Duodenal mucosa (tissue), 2 donors: ENCODE measurements around the gene HAUS3.

ENCODE experiments used
- H3K27ac ChIP-seq: one replicate; pipeline ENCODE4 v1.7.0; 2013; ENCODE audit warnings: low read depth, low read length
- H3K27me3 ChIP-seq, 2 donors: one replicate each; pipeline ENCODE4 v1.7.0; 2013; ENCODE audit warnings: low read length in 2 of 2, control low read depth in 1 of 2; ENCODE audit not compliant: insufficient read depth in 2 of 2, control insufficient read depth in 1 of 2
- H3K36me3 ChIP-seq, 2 donors: one replicate each; pipeline ENCODE4 v1.7.0; 2013; ENCODE audit warnings: low read length in 2 of 2, control low read depth in 1 of 2; ENCODE audit not compliant: insufficient read depth in 2 of 2, control insufficient read depth in 1 of 2
- H3K4me1 ChIP-seq, 2 donors: one replicate each; pipeline ENCODE4 v1.7.0; 2013; ENCODE audit warnings: low read length in 2 of 2, control low read depth in 1 of 2; ENCODE audit not compliant: insufficient read depth in 2 of 2, control insufficient read depth in 1 of 2
- H3K4me3 ChIP-seq, 2 donors: one replicate each; pipeline ENCODE4 v1.7.0; 2013; ENCODE audit warnings: low read length in 2 of 2, low read depth in 1 of 2
- H3K9ac ChIP-seq, 2 donors: one replicate each; pipeline ENCODE4 v1.7.0; 2013; ENCODE audit warnings: low read length in 2 of 2, low read depth in 1 of 2
- H3K9me3 ChIP-seq, 2 donors: one replicate each; pipeline ENCODE4 v1.7.0; 2013; ENCODE audit warnings: low read length in 2 of 2, control low read depth in 1 of 2; ENCODE audit not compliant: control insufficient read depth in 1 of 2

HAUS3 gene

DNA sequence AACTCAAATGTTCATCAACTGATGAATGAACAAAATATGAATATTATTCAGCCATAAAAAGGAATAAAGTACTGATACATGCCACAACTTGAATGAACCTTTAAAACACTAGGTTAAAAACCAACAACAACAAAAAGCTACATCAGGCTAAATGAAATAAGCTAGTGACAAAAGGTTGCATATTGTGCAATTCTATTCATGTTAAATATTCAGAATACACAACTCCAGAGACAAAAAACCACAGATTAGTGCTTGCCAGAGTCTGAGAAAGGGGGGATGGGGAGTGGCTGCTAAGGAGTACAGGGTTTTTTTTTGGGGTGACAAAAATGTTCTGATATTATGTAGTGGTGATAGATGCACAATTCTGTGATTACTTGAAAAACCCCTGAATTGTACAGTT, 58.5 kb downstream of the HAUS3 start:
- Histone ChIP-seq H3K36me3 (no peaks in the 10 kb centered on the region), H3K27me3 (no peaks in the 10 kb centered on the region), H3K9ac (no peak overlapping the region), H3K27ac (no peak overlapping the region), H3K4me1 (no peaks in the 10 kb centered on the region), H3K9me3 (peaks cover 0 to 2% of the 10 kb centered on the region in 2 donors), H3K4me3 (no peak overlapping the region)

DNA sequence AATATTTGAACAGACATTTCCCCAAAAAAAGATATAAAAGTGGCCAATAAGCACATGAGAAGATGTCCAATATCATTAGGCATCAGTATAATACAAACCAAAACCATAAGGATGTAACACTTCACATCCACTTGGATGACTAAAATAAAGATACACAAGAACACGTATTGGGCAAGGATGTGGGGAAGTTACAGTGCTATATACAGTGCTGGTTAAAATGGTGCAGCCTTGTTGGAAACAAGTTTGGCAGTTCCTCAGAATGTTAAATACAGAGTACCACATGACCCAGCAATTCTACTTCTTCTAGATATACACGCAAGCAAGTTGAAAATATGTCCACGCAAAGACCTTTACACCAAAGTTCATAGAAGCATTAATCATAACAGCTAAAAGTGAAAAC, 58.9 kb downstream of the HAUS3 start:
- Histone ChIP-seq H3K4me3 (no peak overlapping the region), H3K27ac (no peak overlapping the region), H3K36me3 (no peaks in the 10 kb centered on the region), H3K4me1 (no peaks in the 10 kb centered on the region), H3K9ac (no peak overlapping the region), H3K27me3 (no peaks in the 10 kb centered on the region), H3K9me3 (peaks cover 0 to 2% of the 10 kb centered on the region in 2 donors)

DNA sequence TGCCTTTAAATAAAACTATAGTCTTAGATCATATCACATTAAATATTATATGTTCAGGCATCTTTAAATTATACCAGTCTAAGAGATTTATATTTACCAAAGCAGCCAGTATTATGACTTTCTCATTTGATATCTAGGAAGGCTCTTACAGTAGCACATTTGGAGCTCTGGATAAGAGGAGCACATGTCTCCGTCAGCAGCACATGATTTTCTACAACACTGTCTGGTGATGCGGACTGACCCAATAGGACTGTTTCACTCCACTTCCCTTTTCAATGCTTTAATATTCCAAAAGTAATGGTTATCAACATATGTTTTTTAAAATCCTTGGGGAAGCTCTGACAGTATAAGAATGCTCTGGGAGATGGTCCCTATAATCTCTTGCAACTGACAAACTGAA, 61.5 kb downstream of the HAUS3 start:
- Histone ChIP-seq H3K27ac (no peak overlapping the region), H3K9me3 (no peaks in the 10 kb centered on the region)

DNA sequence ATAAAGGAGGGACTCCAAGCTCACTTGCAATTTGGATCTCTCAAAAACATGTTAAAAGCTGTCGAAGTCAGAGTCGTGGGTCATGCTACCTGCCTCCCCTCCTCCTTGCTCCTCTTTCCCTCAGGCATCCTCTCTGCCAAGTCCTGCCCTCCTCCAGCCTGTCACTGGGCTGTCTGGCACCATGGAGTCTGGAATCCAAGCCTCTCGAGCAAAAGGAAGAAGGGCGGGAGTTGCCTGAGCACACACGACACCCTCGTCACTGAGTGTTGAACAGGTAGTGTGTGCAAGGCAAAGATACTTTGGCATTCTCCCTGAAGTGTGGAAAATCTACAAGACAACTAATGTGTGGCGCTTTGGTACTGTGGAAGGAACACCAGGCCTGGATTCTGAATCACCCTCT, 62.2 kb downstream of the HAUS3 start:
- Histone ChIP-seq H3K27me3 (no peaks in the 10 kb centered on the region), H3K36me3 (no peaks in the 10 kb centered on the region), H3K9ac (no peak overlapping the region), H3K4me3 (no peak overlapping the region), H3K9me3 (no peaks in the 10 kb centered on the region), H3K27ac (no peak overlapping the region), H3K4me1 (no peaks in the 10 kb centered on the region)

More for the DNA sequence above, 61.5 kb downstream of the HAUS3 start:
- H3K9ac ChIP-seq = no peak overlapping the region
- no peaks in the 10 kb centered on the region for H3K4me1 ChIP-seq
- H3K27me3 ChIP-seq = no peaks in the 10 kb centered on the region
- H3K36me3 ChIP-seq = no peaks in the 10 kb centered on the region
- no peak overlapping the region for H3K4me3 ChIP-seq

DNA sequence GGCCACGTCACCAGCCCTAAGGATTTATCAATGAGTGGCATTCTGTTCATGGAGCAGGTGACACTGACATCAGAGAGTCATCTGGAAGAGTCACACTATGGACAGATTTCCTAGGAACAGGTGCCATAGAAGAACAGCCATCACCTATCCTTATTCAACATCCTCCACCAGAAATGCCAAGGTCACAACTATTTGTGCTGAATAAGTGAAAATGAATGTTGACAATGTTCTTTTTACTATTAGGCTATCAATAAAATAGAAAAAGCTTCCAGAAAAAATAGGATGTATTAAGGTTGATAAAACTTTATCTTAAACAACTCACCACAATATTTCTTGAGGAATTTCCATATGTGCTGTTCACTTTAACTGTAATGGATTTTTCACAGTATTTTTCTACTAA, 62.9 kb downstream of the HAUS3 start:
- Histone ChIP-seq H3K4me3 (no peak overlapping the region), H3K27me3 (no peaks in the 10 kb centered on the region), H3K27ac (no peak overlapping the region), H3K9me3 (no peaks in the 10 kb centered on the region), H3K36me3 (no peaks in the 10 kb centered on the region), H3K4me1 (no peaks in the 10 kb centered on the region), H3K9ac (no peak overlapping the region)
